ENCODE data around the gene TRIM37.

Gene TRIM37

GRCh38 chr17:59067756-59068155, 38.9 kb downstream of the TRIM37 start (continued):
- TF ChIP-seq ZNF621 (tag by site-specific recombination; IDR thresholded peaks at IDR 0.05) (no peak), ZNF404 (tag by site-specific recombination; IDR thresholded peaks at IDR 0.05) (no peak), ZNF24 (tag by site-specific recombination; IDR thresholded peaks at IDR 0.05) (no peak)

GRCh38 chr17:59067340-59067739, 39.3 kb downstream of the TRIM37 start:
- Histone ChIP-seq H3K9me3 (ENCODE audit: control insufficient read depth, insufficient read depth, low read depth, low read length) (no peaks in the 10 kb centered on the region), H3K27ac (ENCODE audit: extremely low read depth, low read depth, low read length) (no peak overlapping the region), H3K4me1 (ENCODE audit: control insufficient read depth, insufficient read depth, low read length) (no peaks in the 10 kb centered on the region), H3K36me3 (ENCODE audit: control insufficient read depth in 2 of 2, insufficient read depth in 1 of 2, low read length in 2 of 2) (peaks cover 39 to 60% of the 10 kb centered on the region in 2 experiments), H3K4me3 (ENCODE audit: low read depth, low read length) (no peak overlapping the region)
- CTCF ChIA-PET = no interaction called here
- POLR2A ChIA-PET = no interaction called here
- TF ChIP-seq ZNF621 (tag by site-specific recombination; IDR thresholded peaks at IDR 0.05) = no peak

- POLR2A ChIA-PET = no interaction called here
- Histone ChIP-seq H3K4me3 (ENCODE audit: low read depth, low read length) (no peak overlapping the region), H3K36me3 (ENCODE audit: control insufficient read depth in 2 of 2, insufficient read depth in 1 of 2, low read length in 2 of 2) (peaks cover 46 to 62% of the 10 kb centered on the region in 2 experiments), H3K4me1 (ENCODE audit: control insufficient read depth, insufficient read depth, low read length) (no peaks in the 10 kb centered on the region), H3K9me3 (ENCODE audit: control insufficient read depth, insufficient read depth, low read depth, low read length) (no peaks in the 10 kb centered on the region), H3K27ac (ENCODE audit: extremely low read depth, low read depth, low read length) (no peak overlapping the region)
- TF ChIP-seq ZNF174 (tag by site-specific recombination; IDR thresholded peaks at IDR 0.05) = no peak
- TF ChIP-seq ZNF354C (tag by site-specific recombination; IDR thresholded peaks at IDR 0.05; ENCODE audit: borderline replicate concordance, low read depth) = no peak
- TF ChIP-seq ZNF473 (tag by site-specific recombination; IDR thresholded peaks at IDR 0.05) = no peak
- TF ChIP-seq KLF16 (tag by site-specific recombination; IDR thresholded peaks at IDR 0.05) = no peak
- TF ChIP-seq ZNF654 (tag by site-specific recombination; IDR thresholded peaks at IDR 0.05; ENCODE audit: low read depth) = no peak
- no peak for TF ChIP-seq ZNF184 (tag by site-specific recombination; IDR thresholded peaks at IDR 0.05)
- TF ChIP-seq ZNF747 (tag by site-specific recombination; IDR thresholded peaks at IDR 0.05) = no peak
- no peak for TF ChIP-seq ZBTB8A (tag by site-specific recombination; IDR thresholded peaks at IDR 0.05)
- TF ChIP-seq ZNF404 (tag by site-specific recombination; IDR thresholded peaks at IDR 0.05) = no peak
- no peak for TF ChIP-seq ZBTB17 (tag by site-specific recombination; IDR thresholded peaks at IDR 0.05)
- TF ChIP-seq ZNF292 (tag by site-specific recombination; IDR thresholded peaks at IDR 0.05; ENCODE audit: borderline replicate concordance, low read depth) = no peak
- TF ChIP-seq ZNF138 (tag by site-specific recombination; IDR thresholded peaks at IDR 0.05; ENCODE audit: borderline replicate concordance) = no peak
- TF ChIP-seq ZNF548 (tag by site-specific recombination; IDR thresholded peaks at IDR 0.05) = no peak
- no peak for TF ChIP-seq YY1 (tag by site-specific recombination; IDR thresholded peaks at IDR 0.05)
- TF ChIP-seq GFI1B (tag by site-specific recombination; IDR thresholded peaks at IDR 0.05) = no peak
- no peak for TF ChIP-seq SP7 (tag by site-specific recombination; IDR thresholded peaks at IDR 0.05)
- CTCF ChIA-PET = no interaction called here
Observed at GRCh38 chr17:59062509-59062908, 44.2 kb downstream of the TRIM37 start.

GRCh38 chr17:59056857-59057256, 49.8 kb downstream of the TRIM37 start:
- H3K36me3 ChIP-seq (ENCODE audit: control insufficient read depth in 2 of 2, insufficient read depth in 1 of 2, low read length in 2 of 2) = peaks cover 75% of the 10 kb centered on the region in 2 experiments
- H3K9me3 ChIP-seq (ENCODE audit: control insufficient read depth, insufficient read depth, low read depth, low read length) = no peaks in the 10 kb centered on the region
- no peaks in the 10 kb centered on the region for H3K4me1 ChIP-seq (ENCODE audit: control insufficient read depth, insufficient read depth, low read length)
- CTCF ChIA-PET = interaction anchor here (0.7 kb wide), 1 partner anchor 75 kb away, joined by 3 read pairs; no protein-coding TSS in a partner anchor
- no peak overlapping the region for H3K4me3 ChIP-seq (ENCODE audit: low read depth, low read length)
- POLR2A ChIA-PET = interaction anchor here (0.6 kb wide), 1 partner anchor 477 kb away, joined by 3 read pairs; no protein-coding TSS in a partner anchor
- no peak overlapping the region for H3K27ac ChIP-seq (ENCODE audit: extremely low read depth, low read depth, low read length)
- no peak for TF ChIP-seq ZBTB49 (tag by site-specific recombination; IDR thresholded peaks at IDR 0.05; ENCODE audit: low read depth)
- no peak for TF ChIP-seq ZNF501 (tag by site-specific recombination; IDR thresholded peaks at IDR 0.05)
- no peak for TF ChIP-seq ZFP69B (tag by site-specific recombination; IDR thresholded peaks at IDR 0.05)
- no peak for TF ChIP-seq ZNF658 (tag by site-specific recombination; IDR thresholded peaks at IDR 0.05)
- TF ChIP-seq PRDM1 (tag by site-specific recombination; IDR thresholded peaks at IDR 0.05) = no peak
- no peak for TF ChIP-seq SALL2 (tag by site-specific recombination; IDR thresholded peaks at IDR 0.05; ENCODE audit: borderline replicate concordance)
- TF ChIP-seq ZNF521 (tag by site-specific recombination; IDR thresholded peaks at IDR 0.05) = no peak
- no peak for TF ChIP-seq GLIS1 (tag by site-specific recombination; IDR thresholded peaks at IDR 0.05)
- TF ChIP-seq ZNF157 (tag by site-specific recombination; IDR thresholded peaks at IDR 0.05) = no peak
- no peak for TF ChIP-seq ZNF791 (tag by site-specific recombination; IDR thresholded peaks at IDR 0.05)
- TF ChIP-seq ZNF624 (tag by site-specific recombination; IDR thresholded peaks at IDR 0.05) = no peak
- TF ChIP-seq ZNF623 (tag by site-specific recombination; IDR thresholded peaks at IDR 0.05) = no peak
- no peak for TF ChIP-seq ZNF677 (tag by site-specific recombination; IDR thresholded peaks at IDR 0.05)
- no peak for TF ChIP-seq YY1 (tag by site-specific recombination; IDR thresholded peaks at IDR 0.05)
